K562 (cell line): Measurements from ENCODE around the gene NDRG3. TPM values are rescaled to one million over a fixed set of nuclear protein-coding genes. Genes with fewer than 3 reads are reported as not detected.

ENCODE experiments used
- ATAC-seq: fragments of 200-7000 bp; cut with Tn5 transposase; 3 replicates; pipeline ENCODE4 v1.9.1; 2020; ENCODE audit warnings: moderate library complexity
- BruUV-seq: library from RNA; stranded (reverse); fragments of 400-500 nt; replicated peaks from 2 replicates; lab custom pipeline; 2021; lab: Mats Ljungman, UMichigan
- CTCF ChIA-PET: fragments of 300-600 bp; formaldehyde crosslinking; extraction: SDS; loops from one replicate; lab custom pipeline; 2021; ENCODE audit warnings: low intra/inter-chr PET ratio; lab: Yijun Ruan, JAX
- POLR2A ChIA-PET: fragments of 300-600, 350-650 bp; sonication (Branson Sonifier 250); formaldehyde crosslinking; extraction: SDS; loops from one replicate; lab custom pipeline; 2021; ENCODE audit warnings: antibody characterized with exemption, inconsistent platforms; lab: Yijun Ruan, JAX
- DNase-seq, 4 experiments: peaks; one replicate each; pipeline versions ENCODE4 v3.0.0 to v3.0.0-alpha.2; 2011 to 2018; ENCODE audit warnings: low spot score in 3 of 4, mixed read lengths in 3 of 4; ENCODE audit errors: extremely low read depth in 1 of 4
- FAIRE-seq: peaks from 2 replicates; lab custom pipeline; 2011; peaks lifted over from hg19 to GRCh38; lab: Jason Lieb, UNC
- H2AFZ ChIP-seq: 2 replicates; pipeline ENCODE4 v1.6.0; 2011; ENCODE audit warnings: low read depth, low read length, control low read depth, inconsistent platforms
- H3K27ac ChIP-seq: fragments of 200-600 bp; 3 replicates; pipeline ENCODE4 v1.8.0; 2011; ENCODE audit warnings: low read depth, mild to moderate bottlenecking, control low read depth, inconsistent platforms, low read length, moderate library complexity, mixed read lengths; ENCODE audit errors: extremely low read depth
- H3K27me3 ChIP-seq, 2 experiments: fragments of 300-600 bp in 1 of 2; 2 replicates in 1 of 2; 3 replicates in 1 of 2; pipeline versions ENCODE4 v1.6.0 to v1.8.0; 2011; ENCODE audit warnings: inconsistent platforms in 2 of 2, low read length in 2 of 2, mild to moderate bottlenecking in 1 of 2, mixed read lengths in 1 of 2, moderate library complexity in 1 of 2; ENCODE audit not compliant: control insufficient read depth in 2 of 2, insufficient read depth in 2 of 2
- H3K36me3 ChIP-seq: fragments of 300-600 bp; 3 replicates; pipeline ENCODE4 v1.8.0; 2011; ENCODE audit warnings: mild to moderate bottlenecking, low read length, inconsistent platforms; ENCODE audit not compliant: control insufficient read depth, insufficient read depth
- H3K4me1 ChIP-seq, 2 experiments: fragments of 200-600 bp in 1 of 2; replicated peaks in 1 of 2; 2 replicates in 1 of 2; 3 replicates in 1 of 2; pipeline versions ENCODE4 v1.5.1 to v1.8.0; 2011; ENCODE audit warnings: inconsistent platforms in 2 of 2, low read length in 2 of 2, mild to moderate bottlenecking in 1 of 2, mixed read lengths in 1 of 2, moderate library complexity in 1 of 2; ENCODE audit not compliant: control insufficient read depth in 2 of 2, insufficient read depth in 2 of 2
- H3K4me2 ChIP-seq: 2 replicates; pipeline ENCODE4 v1.6.1; 2011; ENCODE audit warnings: low read length, control low read depth, inconsistent platforms, mixed read lengths; ENCODE audit not compliant: insufficient read depth
- H3K4me3 ChIP-seq: fragments of 200-600 bp; sonication (generic), shearing (Covaris generic); 2 replicates; pipeline ENCODE4 v1.5.1; 2016; ENCODE audit warnings: control low read depth, inconsistent platforms
- H3K79me2 ChIP-seq: fragments of 200-600 bp; 3 replicates; pipeline ENCODE4 v1.8.0; 2011; ENCODE audit warnings: low read length, inconsistent platforms; ENCODE audit not compliant: control insufficient read depth, insufficient read depth
- H3K9ac ChIP-seq, 2 experiments: 2 replicates each; pipeline versions ENCODE4 v1.6.0 to v1.6.1; 2011; ENCODE audit warnings: low read depth in 2 of 2, low read length in 2 of 2, control low read depth in 1 of 2, inconsistent platforms in 1 of 2, mild to moderate bottlenecking in 1 of 2, mixed read lengths in 1 of 2; ENCODE audit not compliant: insufficient read depth in 1 of 2
- H3K9me1 ChIP-seq: one replicate; pipeline ENCODE4 v1.6.0; 2011; ENCODE audit warnings: inconsistent platforms, mild to moderate bottlenecking, low read length, moderate library complexity; ENCODE audit not compliant: control insufficient read depth, insufficient read depth
- H3K9me3 ChIP-seq: replicated peaks from 2 replicates; pipeline ENCODE4 v1.5.1; 2011; ENCODE audit warnings: low read depth, low read length, inconsistent platforms; ENCODE audit not compliant: control insufficient read depth, insufficient read depth
- H4K20me1 ChIP-seq: replicated peaks from 2 replicates; pipeline ENCODE4 v1.6.1; 2011; ENCODE audit warnings: low read length, inconsistent platforms, mixed read lengths; ENCODE audit not compliant: control insufficient read depth, insufficient read depth
- CUX1 ChIP-seq: fragments of 200-800 bp; sonication (Bioruptor generic); IDR thresholded peaks from 2 replicates; pipeline ENCODE4 v1.6.1; 2016; ENCODE audit warnings: missing genetic modification characterization, missing compliant biosample characterization
- ERF ChIP-seq: fragments of 450-650 bp; formaldehyde crosslinking; IDR thresholded peaks from 2 replicates; pipeline ENCODE4 v1.4.0; 2020; ENCODE audit warnings: mild to moderate bottlenecking, mixed read lengths
- FOXK2 ChIP-seq, 2 experiments: fragments of 450-650 bp; IDR thresholded peaks in 1 of 2; conservative IDR thresholded peaks in 1 of 2; 2 replicates each; pipeline ENCODE4 v1.6.1; 2016; ENCODE audit warnings: low read depth in 2 of 2, mild to moderate bottlenecking in 1 of 2
- HMGXB4 ChIP-seq: sonication (generic); formaldehyde crosslinking; IDR thresholded peaks from 2 replicates; pipeline ENCODE4 v1.8.1; 2023; ENCODE audit warnings: mild to moderate bottlenecking, missing genetic modification reagents
- MAFF ChIP-seq: IDR thresholded peaks from 2 replicates; pipeline ENCODE4 v1.6.1; 2012; ENCODE audit warnings: low read length, improper control_type of control experiment
- ZBTB43 ChIP-seq: sonication (generic); formaldehyde crosslinking; IDR thresholded peaks from 2 replicates; pipeline ENCODE4 v1.8.0; 2023; ENCODE audit warnings: mild to moderate bottlenecking, missing genetic modification reagents
- ZKSCAN1 ChIP-seq: fragments of 150-350 bp; IDR thresholded peaks from 2 replicates; pipeline ENCODE4 v1.6.1; 2016; ENCODE audit warnings: low read depth, low read length
- ZNF280A ChIP-seq: fragments of 450-650 bp; IDR thresholded peaks from 2 replicates; pipeline ENCODE4 v1.6.1; 2018; ENCODE audit warnings: mild to moderate bottlenecking, low read depth; ENCODE audit not compliant: partially characterized antibody
- ZNF3 ChIP-seq: fragments of 250-450 bp; sonication (Bioruptor Pico); IDR thresholded peaks from 2 replicates; pipeline ENCODE4 v1.5.0; 2021; ENCODE audit warnings: mild to moderate bottlenecking, moderate library complexity
- ZNF639 ChIP-seq, 2 experiments: fragments of 200-800 bp in 1 of 2; sonication (Bioruptor generic) in 1 of 2; sonication (generic) in 1 of 2; formaldehyde crosslinking in 1 of 2; IDR thresholded peaks in 1 of 2; conservative IDR thresholded peaks in 1 of 2; 2 replicates each; pipeline versions ENCODE4 v1.5.0 to v1.6.1; 2016 to 2020; ENCODE audit warnings: missing compliant biosample characterization in 1 of 2, missing genetic modification characterization in 1 of 2, missing genetic modification reagents in 1 of 2
- WGBS: fragments of 100-300 bp; shearing (Covaris generic); methylation state at CpG from one replicate; pipeline ENCODE4 v1.1.6; 2016; ENCODE audit warnings: low coverage, mixed read lengths; ENCODE audit not compliant: insufficient coverage; ENCODE audit errors: missing lambda C conversion rate; 5-methylcytosine and 5-hydroxymethylcytosine counted together
- in situ Hi-C: fragments of 300-500 bp; cut with MboI; formaldehyde crosslinking; loops from 4 replicates; pipeline ENCODE4 v1.15.0; 2018; ENCODE audit warnings: inconsistent platforms, mixed read lengths
- intact Hi-C: fragments of 100-400 bp; cut with micrococcal nuclease; formaldehyde crosslinking; loops from 2 replicates; pipeline ENCODE4 v1.14.2; 2022
- polyA plus RNA-seq, 8 experiments: library from polyadenylated mRNA; depleted of rRNA in 4 of 8; stranded (reverse) in 5 of 8; unstranded in 3 of 8; fragments of >200 nt; fragmentation: Nextera tagmentation in 2 of 8; fragmentation: Illumina TruSeq in 1 of 8; extraction: Ambion mirVana in 2 of 8; extraction: Trizol in 1 of 8; gene quantifications; 2 replicates each; pipeline versions ENCODE4 v1.2.1 to v1.2.3, GENCODE V29; 2011 to 2014; ENCODE audit warnings: inconsistent platforms in 1 of 8, missing spikeins in 1 of 8
- total RNA-seq, 7 experiments: library from RNA; depleted of rRNA in 6 of 7; stranded (reverse); fragments of >200 nt in 6 of 7; fragmentation: Illumina TruSeq in 2 of 7; extraction: Trizol in 2 of 7; gene quantifications; 2 replicates each; pipeline versions ENCODE4 v1.2.1 to v1.2.3, GENCODE V29; 2011 to 2021; ENCODE audit warnings: low replicate concordance in 1 of 7

NDRG3 gene
- total and polyA plus RNA-seq, 9 of the 15 experiments (the other 6 are each of a cell fraction or from before 2014, with no cell fraction given) = 14.6 to 39.4 (median 24.4) TPM

- peaks cover 8% of the 10 kb centered on the region; the same call in 1 of the 3 replicates for H3K36me3 ChIP-seq
- no peak for FAIRE-seq
- no TSS peak for BruUV-seq
- ATAC-seq = no peak
- H3K79me2 ChIP-seq = no peaks in the 10 kb centered on the region
- H3K27me3 ChIP-seq = no peaks in the 10 kb centered on the region
- 78% methylated on average over 3 of the region's 3 CpGs for WGBS
- no peaks in the 10 kb centered on the region for H3K4me1 ChIP-seq
- H3K4me2 ChIP-seq = no peak overlapping the region
- no peak overlapping the region for H3K27ac ChIP-seq
- H4K20me1 ChIP-seq = no peaks in the 10 kb centered on the region
- H3K9me1 ChIP-seq = no peaks in the 10 kb centered on the region
- DNase-seq = no peak
- no peak overlapping the region for H2AFZ ChIP-seq
- H3K4me3 ChIP-seq = no peak overlapping the region
- in situ Hi-C loops = no loop called here
- POLR2A ChIA-PET = interaction anchor here (0.6 kb wide), 1 partner anchor 388 kb away, joined by 3 read pairs; no protein-coding TSS in a partner anchor
- no peak overlapping the region for H3K9ac ChIP-seq
- CTCF ChIA-PET = no interaction called here
- no peaks in the 10 kb centered on the region for H3K9me3 ChIP-seq
- intact Hi-C loops = no loop called here
- TF ChIP-seq CUX1 (CRISPR knock-in tag) (no peak), MAFF (no peak), FOXK2 (conservative IDR thresholded peaks at IDR 0.05 in 1 of 2, IDR thresholded peaks at IDR 0.05 in 1 of 2; ENCODE audit: low read depth in 2 of 2) (no peak), ZNF639 (CRISPR knock-in tag; conservative IDR thresholded peaks at IDR 0.05 in 1 of 2, IDR thresholded peaks at IDR 0.05 in 1 of 2) (no peak), ZNF3 (CRISPR knock-in tag) (no peak), HMGXB4 (CRISPR knock-in tag) (no peak), ZKSCAN1 (no peak), ERF (CRISPR knock-in tag) (no peak), ZNF280A (no peak), ZBTB43 (no peak)
These were observed 25.4 kb downstream of the NDRG3 start for GRCh38 chr20:36720510-36720909.
